GM21576 (cell line): ENCODE results near the gene PIGN.
"Not testable (repeated sequence)": the region's sequence is repeated elsewhere in the genome, so short reads cannot be mapped to it uniquely, and the experiment has no call there.

Source experiments
- ATAC-seq: cut with Tn5 transposase; IDR thresholded peaks from one replicate; pipeline ENCODE4 v1.9.1; 2021; ENCODE audit warnings: mild to moderate bottlenecking, moderate library complexity; ENCODE audit not compliant: unreplicated experiment

Gene PIGN

GRCh38 chr18:62069556-62069955 is 117.3 kb downstream of the PIGN start:
- ATAC-seq, result no peak

- no peak for ATAC-seq
Measured at GRCh38 chr18:62066102-62066818, 120.6 kb downstream of the PIGN start.

GRCh38 chr18:62064361-62064760 is 122.5 kb downstream of the PIGN start:
- ATAC-seq, result no peak

- ATAC-seq, result no peak
Measured at GRCh38 chr18:62061821-62062478, 124.9 kb downstream of the PIGN start.

- no peak for ATAC-seq
Measured at GRCh38 chr18:62060820-62061219, 126.0 kb downstream of the PIGN start.

GRCh38 chr18:62054929-62055498 is 131.8 kb downstream of the PIGN start:
- no peak for ATAC-seq

GRCh38 chr18:62048279-62048678 is 138.6 kb downstream of the PIGN start:
- ATAC-seq, result no peak

- ATAC-seq, result no peak
Measured at GRCh38 chr18:62045316-62045715, 141.5 kb downstream of the PIGN start.

- ATAC-seq, result no peak
Measured at GRCh38 chr18:62044490-62045000, 142.3 kb downstream of the PIGN start.

- no peak for ATAC-seq
Measured at GRCh38 chr18:62037989-62038778, 148.7 kb downstream of the PIGN start.

- no peak for ATAC-seq
Measured at GRCh38 chr18:62037012-62037742, 149.7 kb downstream of the PIGN start.

- not testable (repeated sequence) for ATAC-seq
Measured at GRCh38 chr18:62034286-62034685, 152.6 kb downstream of the PIGN start.

GRCh38 chr18:62033756-62034155 is 153.1 kb downstream of the PIGN start:
- no peak for ATAC-seq

- ATAC-seq, result no peak
Measured at GRCh38 chr18:62033207-62033606, 153.6 kb downstream of the PIGN start.

- no peak for ATAC-seq
Measured at GRCh38 chr18:62030091-62030985, 156.5 kb downstream of the PIGN start.

- ATAC-seq, result no peak
Measured at GRCh38 chr18:62028715-62029114, 158.1 kb downstream of the PIGN start.

GRCh38 chr18:62027914-62028520 is 158.8 kb downstream of the PIGN start:
- no peak for ATAC-seq

- no peak for ATAC-seq
Measured at GRCh38 chr18:62026586-62026985, 160.3 kb downstream of the PIGN start.

GRCh38 chr18:62024983-62025382 is 161.9 kb downstream of the PIGN start:
- ATAC-seq, result no peak
